Measurements from ENCODE around the gene KLK10.
"Not testable (repeated sequence)": the region's sequence is repeated elsewhere in the genome, so short reads cannot be mapped to it uniquely, and the experiment has no call there.

KLK10 gene

DNA sequence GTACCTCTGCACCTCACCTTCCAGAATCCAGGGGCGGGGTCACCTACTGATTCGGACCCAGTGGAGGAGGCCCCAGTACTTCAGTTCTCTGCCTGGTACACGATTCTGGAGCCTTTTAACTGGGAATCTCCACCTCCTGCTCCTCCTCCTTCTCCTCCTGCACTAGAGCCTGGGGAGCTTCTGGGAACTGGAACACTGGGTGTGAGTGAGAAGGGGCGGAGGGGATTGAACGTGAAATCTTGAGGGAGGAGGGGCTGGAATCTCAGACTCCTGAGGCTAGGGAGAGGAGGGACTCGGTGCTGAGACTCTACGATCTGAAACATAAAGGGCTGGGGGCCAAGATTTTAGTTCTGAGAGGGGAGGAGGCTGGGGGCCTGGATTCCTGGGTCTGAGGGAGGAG is 18.0 kb downstream of the KLK10 start, which contains the start of gene KLK8:
Gene KLK8 (minus strand): TSS at position 90 of the 400 bp plus-strand sequence. CDS start 437 bp downstream, outside the sequence.
- H3K4me1 Mint-ChIP-seq (ENCODE audit: low read depth): no peaks in the 10 kb centered on the region
- no peaks in the 10 kb centered on the region for H3K36me3 Mint-ChIP-seq (ENCODE audit: low read depth)
- no peak within 1 kb of the TSS for H3K27ac Mint-ChIP-seq
- H3K9me3 Mint-ChIP-seq: no peaks in the 10 kb centered on the region
- H3K4me3 Mint-ChIP-seq: no peak within 1 kb of the TSS
- peaks cover 50% of the 10 kb centered on the region for H3K27me3 Mint-ChIP-seq

DNA sequence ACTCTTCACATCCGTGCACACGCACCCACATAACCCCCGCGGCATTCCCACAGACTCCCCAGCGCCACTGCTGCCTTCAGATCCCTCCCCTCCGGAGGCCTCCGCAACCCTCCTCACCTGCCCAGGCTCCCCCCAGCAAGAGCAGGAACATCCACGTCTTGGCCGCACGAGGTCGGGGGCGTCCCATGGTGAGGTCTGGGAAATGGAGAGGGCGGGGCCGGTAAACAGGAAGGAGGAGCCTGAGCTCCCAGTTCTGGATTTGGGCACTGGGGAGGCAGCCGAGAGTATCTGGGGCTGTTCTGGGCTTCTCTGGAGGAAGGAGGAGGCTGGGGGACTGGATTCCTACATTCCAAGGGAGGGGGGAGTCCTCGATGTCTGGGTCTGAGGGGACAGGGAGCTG is 18.5 kb downstream of the KLK10 start:
- H3K9me3 Mint-ChIP-seq: no peaks in the 10 kb centered on the region

DNA sequence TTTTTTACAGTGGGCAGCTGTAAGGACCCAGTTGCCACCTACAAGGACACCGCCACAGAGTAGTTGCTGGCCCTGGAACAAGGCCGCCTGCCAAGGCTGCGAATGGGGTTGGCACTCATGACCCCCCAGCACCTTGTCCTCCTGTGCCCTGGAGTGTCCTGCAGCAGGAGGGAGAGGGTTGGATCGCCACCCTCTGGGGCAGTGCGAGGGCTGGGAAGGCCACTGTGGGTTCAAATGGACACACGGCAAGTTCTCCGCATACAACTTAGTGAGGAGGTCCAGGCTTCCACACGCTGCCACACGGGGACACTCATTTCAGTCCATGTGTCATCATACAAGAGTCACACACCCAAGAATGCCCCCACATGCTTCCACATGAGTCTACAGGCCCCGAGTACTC is 19.1 kb downstream of the KLK10 start:
- H3K4me1 Mint-ChIP-seq (ENCODE audit: low read depth): no peaks in the 10 kb centered on the region

More for the DNA sequence above, 18.5 kb downstream of the KLK10 start:
- H3K27me3 Mint-ChIP-seq: peaks cover 46% of the 10 kb centered on the region
- H3K4me1 Mint-ChIP-seq (ENCODE audit: low read depth): no peaks in the 10 kb centered on the region
- no peaks in the 10 kb centered on the region for H3K36me3 Mint-ChIP-seq (ENCODE audit: low read depth)
- H3K4me3 Mint-ChIP-seq: no peak overlapping the region
- H3K27ac Mint-ChIP-seq: no peak overlapping the region

DNA sequence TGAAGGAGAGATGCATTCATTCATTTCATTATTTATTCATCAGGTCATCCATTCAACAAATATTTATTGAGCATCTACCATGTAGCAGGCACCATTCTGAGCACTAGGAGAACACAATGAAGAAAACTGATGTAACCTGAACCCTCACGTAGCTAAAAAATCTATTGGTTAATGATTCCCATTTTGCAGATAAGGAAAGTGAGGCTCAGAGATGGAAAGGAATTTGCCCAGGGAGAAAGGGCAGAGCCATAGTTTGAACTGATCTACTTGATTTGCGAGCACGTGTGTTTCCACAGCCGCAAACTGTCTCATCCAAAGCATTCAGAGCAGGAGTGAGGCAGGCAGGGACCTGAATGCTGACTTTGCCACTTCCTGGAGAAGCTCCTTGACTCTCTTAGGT is 20.8 kb downstream of the KLK10 start:
- Mint-ChIP-seq H3K27ac (no peak overlapping the region), H3K4me3 (no peak overlapping the region), H3K27me3 (peaks cover 35% of the 10 kb centered on the region), H3K36me3 (ENCODE audit: low read depth) (no peaks in the 10 kb centered on the region), H3K4me1 (ENCODE audit: low read depth) (no peaks in the 10 kb centered on the region), H3K9me3 (peaks cover 3% of the 10 kb centered on the region)

More for the DNA sequence above, 19.1 kb downstream of the KLK10 start:
- no peak overlapping the region for H3K27ac Mint-ChIP-seq
- H3K36me3 Mint-ChIP-seq (ENCODE audit: low read depth): no peaks in the 10 kb centered on the region
- H3K4me3 Mint-ChIP-seq: no peak overlapping the region
- peaks cover 46% of the 10 kb centered on the region for H3K27me3 Mint-ChIP-seq
- H3K9me3 Mint-ChIP-seq: no peaks in the 10 kb centered on the region

DNA sequence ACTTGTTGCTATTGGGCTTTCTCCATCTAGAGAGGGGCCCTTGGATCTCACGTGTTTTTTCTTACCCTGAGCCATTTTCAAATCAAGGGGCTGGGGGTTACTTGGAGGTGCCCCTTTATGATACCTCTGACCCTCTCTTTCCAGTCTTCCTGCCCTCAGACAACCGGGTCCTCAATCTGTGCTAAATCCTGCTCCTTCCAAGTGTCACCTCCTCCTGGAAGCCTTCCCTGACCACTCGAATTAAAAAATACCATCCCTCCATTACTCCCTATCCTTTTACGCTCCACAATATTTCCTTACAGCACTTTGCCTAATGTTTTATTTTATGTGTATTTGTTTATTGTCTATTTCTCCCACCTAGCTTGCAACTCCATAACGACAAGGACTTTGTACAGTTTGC is 21.4 kb downstream of the KLK10 start:
- H3K4me1 Mint-ChIP-seq (ENCODE audit: low read depth): no peaks in the 10 kb centered on the region
- H3K4me3 Mint-ChIP-seq: no peak overlapping the region
- H3K36me3 Mint-ChIP-seq (ENCODE audit: low read depth): no peaks in the 10 kb centered on the region
- peaks cover 34% of the 10 kb centered on the region for H3K27me3 Mint-ChIP-seq
- H3K9me3 Mint-ChIP-seq: peaks cover 3% of the 10 kb centered on the region
- H3K27ac Mint-ChIP-seq: no peak overlapping the region

DNA sequence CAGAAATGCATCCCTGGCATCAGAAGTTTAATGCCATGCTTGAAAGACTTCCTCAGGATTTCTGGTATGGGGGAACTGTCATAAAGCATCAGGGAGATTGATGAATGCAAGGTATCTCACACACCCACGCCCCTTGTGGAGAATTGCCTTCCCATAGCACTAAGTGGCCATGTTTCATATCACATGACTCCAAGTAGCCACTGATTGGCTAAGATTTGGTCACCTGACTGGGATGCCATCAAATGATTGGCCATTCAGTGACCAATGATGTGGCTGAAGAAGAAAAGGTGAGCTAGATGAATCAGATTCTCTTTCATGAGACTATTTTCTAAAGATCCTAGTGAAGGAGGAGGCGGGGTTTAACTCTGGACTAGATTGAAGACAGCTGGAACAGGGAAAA is 25.4 kb downstream of the KLK10 start:
- Mint-ChIP-seq H3K36me3 (ENCODE audit: low read depth) (no peaks in the 10 kb centered on the region), H3K4me3 (no peak overlapping the region), H3K9me3 (peaks cover 3% of the 10 kb centered on the region), H3K27ac (no peak overlapping the region), H3K4me1 (ENCODE audit: low read depth) (no peaks in the 10 kb centered on the region), H3K27me3 (peaks cover 38% of the 10 kb centered on the region)

DNA sequence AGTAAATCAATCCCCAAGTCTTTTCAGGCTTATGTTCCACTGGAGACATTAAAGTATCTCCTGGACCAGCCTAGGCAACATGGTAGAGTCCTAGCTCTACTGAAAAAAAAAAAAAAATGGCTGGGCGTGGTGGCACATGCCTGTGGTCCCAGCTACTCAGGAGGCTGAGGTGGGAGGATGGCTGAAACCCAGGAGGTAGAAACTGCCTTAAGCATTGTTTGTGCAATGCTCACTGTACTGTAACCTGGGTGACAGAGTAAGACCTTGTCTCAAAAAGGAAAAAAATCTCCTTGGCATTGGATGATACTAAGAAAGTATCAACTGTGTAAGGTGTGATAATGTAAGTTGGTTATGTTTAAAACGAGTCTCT is 26.9 kb downstream of the KLK10 start:
- Mint-ChIP-seq H3K27ac (no peak overlapping the region), H3K36me3 (ENCODE audit: low read depth) (no peaks in the 10 kb centered on the region), H3K27me3 (peaks cover 36% of the 10 kb centered on the region), H3K4me3 (no peak overlapping the region), H3K4me1 (ENCODE audit: low read depth) (no peaks in the 10 kb centered on the region), H3K9me3 (peaks cover 3% of the 10 kb centered on the region)

DNA sequence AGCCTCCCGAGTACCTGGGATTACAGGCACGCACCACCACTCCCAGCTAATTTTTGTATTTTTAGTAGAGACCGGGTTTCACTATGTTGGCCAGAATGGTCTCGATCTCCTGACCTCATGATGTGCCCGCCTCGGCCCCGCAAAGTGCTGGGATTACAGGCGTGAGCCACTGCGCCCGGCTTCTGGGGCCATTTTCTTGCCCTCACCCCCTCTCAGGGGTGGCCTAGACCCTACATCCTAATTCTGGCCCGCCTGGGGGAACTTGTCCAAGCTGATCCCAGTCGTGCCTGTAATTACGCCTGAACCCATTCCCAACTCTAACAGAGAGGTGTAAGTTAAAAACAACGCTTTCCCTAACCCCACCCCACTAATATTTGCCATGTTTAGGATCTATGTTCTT is 35.1 kb downstream of the KLK10 start:
- H3K4me1 Mint-ChIP-seq (ENCODE audit: low read depth); H3K36me3 Mint-ChIP-seq (ENCODE audit: low read depth); H3K27ac Mint-ChIP-seq; H3K9me3 Mint-ChIP-seq; H3K4me3 Mint-ChIP-seq: not testable (repeated sequence)
- peaks cover 36% of the 10 kb centered on the region for H3K27me3 Mint-ChIP-seq

DNA sequence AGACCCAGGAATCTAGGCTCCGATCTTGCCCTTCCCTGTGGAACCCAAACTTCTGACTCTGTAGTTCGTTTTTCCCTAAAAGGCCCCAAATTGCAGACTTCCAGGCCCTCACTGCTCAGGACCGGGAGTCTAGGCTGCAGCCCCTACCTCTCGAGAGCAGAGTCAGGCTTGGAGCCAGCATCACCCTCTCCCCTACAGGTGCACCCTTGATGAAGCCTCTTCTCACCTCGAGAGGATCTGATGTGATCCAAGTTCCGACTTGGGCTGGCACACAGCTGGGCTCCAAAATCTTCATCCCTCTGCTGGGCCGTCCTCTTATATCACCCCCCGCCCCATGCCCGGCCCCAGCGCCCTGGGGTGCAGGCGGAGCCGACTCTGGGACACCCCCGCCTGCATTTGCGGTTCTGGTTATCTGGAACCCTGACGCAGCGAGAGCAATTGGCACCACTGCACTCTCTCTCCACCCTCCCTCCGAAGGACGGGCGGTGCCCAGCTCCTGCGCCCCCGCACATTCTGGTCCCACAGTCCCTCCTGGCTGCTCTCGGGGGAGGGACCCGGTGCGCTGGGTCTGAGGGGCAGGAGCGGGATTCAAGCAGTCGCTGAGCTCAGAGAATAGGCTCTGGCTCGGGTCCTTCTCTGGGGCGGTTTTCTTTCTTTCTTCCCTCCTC is 35.8 kb downstream of the KLK10 start, which contains the start of gene KLK7:
Gene KLK7 (minus strand): TSS at position 293 of the 668 bp plus-strand sequence. CDS start 1,518 bp downstream, outside the sequence.
- H3K4me1 Mint-ChIP-seq (ENCODE audit: low read depth): no peaks in the 10 kb centered on the region
- H3K27ac Mint-ChIP-seq: no peak within 1 kb of the TSS
- no peak within 1 kb of the TSS for H3K4me3 Mint-ChIP-seq
- no peaks in the 10 kb centered on the region for H3K9me3 Mint-ChIP-seq
- peaks cover 35% of the 10 kb centered on the region for H3K27me3 Mint-ChIP-seq
- H3K36me3 Mint-ChIP-seq (ENCODE audit: low read depth): no peaks in the 10 kb centered on the region

DNA sequence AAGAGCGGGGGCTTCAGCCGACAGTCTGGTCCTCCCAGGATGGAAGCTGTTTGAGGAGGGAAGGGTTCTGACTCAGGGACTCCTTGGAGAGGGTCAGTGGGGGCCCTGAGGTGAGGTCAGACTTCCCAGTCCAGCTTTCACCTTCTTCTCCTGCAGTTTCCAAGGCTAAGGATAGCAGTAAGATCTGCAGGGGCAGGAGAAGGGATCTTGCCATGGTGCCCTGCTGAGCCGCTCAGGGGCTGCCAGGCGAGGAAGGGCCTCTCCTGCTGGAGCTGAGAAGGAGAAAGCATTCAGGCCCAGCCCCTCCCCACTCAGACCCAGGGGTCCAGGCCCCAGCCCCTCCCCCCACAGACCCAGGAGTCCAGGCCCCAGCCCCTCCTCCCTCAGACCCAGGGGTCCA is 37.3 kb downstream of the KLK10 start:
- H3K27ac Mint-ChIP-seq: no peak overlapping the region
- peaks cover 29% of the 10 kb centered on the region for H3K27me3 Mint-ChIP-seq

DNA sequence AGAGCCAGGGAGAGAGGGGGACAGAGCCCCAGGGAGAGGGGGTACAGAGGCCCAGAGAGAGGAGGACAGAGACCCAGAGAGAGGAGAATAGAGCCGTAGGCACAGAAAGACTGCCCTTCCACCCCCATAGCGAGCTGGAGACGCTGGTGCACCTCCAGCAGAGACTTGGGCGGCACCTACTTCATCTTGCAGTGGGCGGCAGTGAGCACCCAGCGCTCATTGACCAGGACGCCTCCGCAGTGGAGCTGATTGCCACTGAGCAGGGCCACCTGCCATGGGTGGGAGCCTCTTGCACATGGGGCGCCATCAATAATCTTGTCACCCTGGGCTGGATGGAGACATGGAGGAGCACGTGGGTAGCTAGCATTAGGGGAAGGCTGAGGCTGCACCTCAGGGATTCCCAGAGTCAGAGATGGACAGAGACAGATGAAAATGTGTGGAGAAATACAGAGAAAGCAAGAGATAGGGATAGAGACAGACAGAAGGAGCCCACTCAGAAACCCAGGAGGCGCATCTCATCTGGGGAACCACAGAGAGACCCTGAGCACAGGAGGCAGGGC is 37.8 kb downstream of the KLK10 start:
- Mint-ChIP-seq H3K36me3 (ENCODE audit: low read depth) (no peaks in the 10 kb centered on the region), H3K9me3 (no peaks in the 10 kb centered on the region), H3K4me3 (no peak overlapping the region), H3K27me3 (peaks cover 29% of the 10 kb centered on the region), H3K27ac (no peak overlapping the region), H3K4me1 (ENCODE audit: low read depth) (no peaks in the 10 kb centered on the region)

More for the DNA sequence above, 37.3 kb downstream of the KLK10 start:
- H3K9me3 Mint-ChIP-seq: no peaks in the 10 kb centered on the region
- no peaks in the 10 kb centered on the region for H3K4me1 Mint-ChIP-seq (ENCODE audit: low read depth)
- no peak overlapping the region for H3K4me3 Mint-ChIP-seq
- H3K36me3 Mint-ChIP-seq (ENCODE audit: low read depth): no peaks in the 10 kb centered on the region

DNA sequence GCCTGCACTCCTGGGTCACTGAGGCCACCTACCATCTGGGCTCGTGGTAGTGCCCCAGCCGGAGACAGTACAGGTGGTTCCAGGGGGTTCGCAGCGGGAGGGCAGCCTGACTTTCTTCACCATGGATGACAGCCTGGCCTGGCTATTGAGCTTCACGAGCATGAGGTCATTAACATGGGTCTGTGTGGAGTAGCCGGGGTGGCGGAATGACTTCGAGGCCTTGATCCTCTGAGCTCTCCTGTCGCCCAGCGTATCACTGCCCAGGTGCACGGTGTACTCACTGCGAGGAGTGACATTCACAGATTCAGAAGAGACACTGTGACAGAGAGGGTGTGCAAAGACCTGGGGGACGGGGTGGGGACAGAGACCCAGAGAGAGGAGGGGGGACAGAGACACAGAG is 39.3 kb downstream of the KLK10 start:
- Mint-ChIP-seq H3K27me3 (peaks cover 31% of the 10 kb centered on the region), H3K36me3 (ENCODE audit: low read depth) (no peaks in the 10 kb centered on the region)

DNA sequence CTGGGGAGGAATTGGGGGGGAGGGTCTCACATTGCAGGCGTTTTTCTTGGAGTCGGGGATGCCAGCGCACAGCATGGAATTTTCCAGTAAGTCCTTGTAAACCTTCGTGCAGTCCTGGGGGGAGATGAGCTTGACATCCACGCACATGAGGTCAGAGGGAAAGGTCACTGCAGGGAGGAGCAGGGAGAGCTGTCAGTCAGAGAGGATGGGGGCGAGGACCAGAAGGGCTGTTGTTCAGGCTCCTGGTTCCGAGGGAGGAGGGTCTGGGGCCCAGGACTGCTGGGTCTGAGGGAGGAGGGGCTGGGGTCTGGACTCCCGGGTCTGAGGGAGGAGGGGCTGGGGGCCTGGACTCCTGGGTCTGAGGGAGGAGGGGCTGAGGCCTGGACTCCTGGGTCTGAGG is 39.8 kb downstream of the KLK10 start:
- no peak overlapping the region for H3K27ac Mint-ChIP-seq
- H3K4me3 Mint-ChIP-seq: no peak overlapping the region
- H3K27me3 Mint-ChIP-seq: peaks cover 26% of the 10 kb centered on the region
- no peaks in the 10 kb centered on the region for H3K9me3 Mint-ChIP-seq
- H3K36me3 Mint-ChIP-seq (ENCODE audit: low read depth): no peaks in the 10 kb centered on the region
- no peaks in the 10 kb centered on the region for H3K4me1 Mint-ChIP-seq (ENCODE audit: low read depth)

More for the DNA sequence above, 39.3 kb downstream of the KLK10 start:
- no peak overlapping the region for H3K27ac Mint-ChIP-seq
- H3K4me3 Mint-ChIP-seq: no peak overlapping the region
- H3K9me3 Mint-ChIP-seq: no peaks in the 10 kb centered on the region
- no peaks in the 10 kb centered on the region for H3K4me1 Mint-ChIP-seq (ENCODE audit: low read depth)

DNA sequence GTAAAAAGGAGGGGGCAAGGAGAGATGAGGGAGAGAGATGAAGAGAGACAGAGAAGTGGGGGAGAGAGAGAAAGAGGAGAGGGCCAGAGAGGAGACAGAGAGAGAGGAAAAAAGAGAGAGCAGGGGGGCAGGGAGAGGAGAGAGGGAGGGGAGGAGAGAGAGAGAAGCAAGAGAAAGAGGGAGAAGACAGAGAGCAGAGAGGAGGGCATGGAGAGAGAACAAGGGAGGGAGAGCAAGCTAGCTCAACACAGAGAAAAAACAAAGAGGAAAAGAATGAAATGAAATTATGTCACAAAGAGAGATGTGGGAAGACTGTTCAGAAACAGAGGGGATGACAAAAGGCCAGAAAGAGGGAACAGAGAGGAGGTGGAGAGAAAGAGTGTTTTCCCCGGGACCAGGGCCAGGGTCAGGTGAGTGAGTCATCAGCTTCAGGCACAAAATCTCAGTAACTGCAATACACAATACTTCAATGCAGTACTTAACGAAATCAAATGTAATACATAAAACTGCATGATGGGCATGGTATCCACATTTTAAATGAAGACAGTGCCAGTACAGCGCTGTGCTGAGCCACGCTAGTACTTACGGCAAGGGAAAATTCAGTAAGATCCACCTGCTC is 40.6 kb downstream of the KLK10 start:
- no peaks in the 10 kb centered on the region for H3K36me3 Mint-ChIP-seq (ENCODE audit: low read depth)
- no peak overlapping the region for H3K27ac Mint-ChIP-seq
- H3K9me3 Mint-ChIP-seq: no peaks in the 10 kb centered on the region
- H3K27me3 Mint-ChIP-seq: peaks cover 31% of the 10 kb centered on the region
- H3K4me3 Mint-ChIP-seq: no peak overlapping the region
- no peaks in the 10 kb centered on the region for H3K4me1 Mint-ChIP-seq (ENCODE audit: low read depth)

DNA sequence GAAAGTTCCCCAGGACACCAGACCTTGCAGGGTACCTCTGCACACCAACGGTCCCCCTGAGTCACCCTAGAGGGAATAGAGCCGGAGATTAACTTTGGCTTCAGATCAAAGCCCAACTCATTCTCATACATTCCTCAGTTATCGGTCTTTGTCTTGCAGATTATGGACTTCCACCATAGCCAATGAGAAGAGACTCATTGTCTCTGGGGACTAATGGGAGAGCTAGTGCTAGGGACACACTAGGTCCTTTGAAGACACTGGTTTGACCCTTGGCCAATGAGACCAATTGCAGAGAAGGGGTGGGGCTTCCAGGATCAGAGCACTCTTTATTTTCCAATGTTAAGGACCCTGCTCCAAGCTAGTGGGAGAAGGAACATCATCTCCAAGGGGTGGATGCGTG is 41.9 kb downstream of the KLK10 start:
- H3K4me3 Mint-ChIP-seq: no peak overlapping the region

More for the DNA sequence above, 41.9 kb downstream of the KLK10 start:
- Mint-ChIP-seq H3K36me3 (ENCODE audit: low read depth) (no peaks in the 10 kb centered on the region), H3K27me3 (peaks cover 39% of the 10 kb centered on the region), H3K9me3 (no peaks in the 10 kb centered on the region), H3K4me1 (ENCODE audit: low read depth) (no peaks in the 10 kb centered on the region), H3K27ac (no peak overlapping the region)
